NOMO-1 treated with DMSO at 0.1 percent for 48 hours (cell line): ENCODE measurements around the gene MYL4.
"Not testable (repeated sequence)": the region's sequence is repeated elsewhere in the genome, so short reads cannot be mapped to it uniquely, and the experiment has no call there.

Source experiments
- DNase-seq: peaks from one replicate; lab custom pipeline; 2025; ENCODE audit not compliant: unreplicated experiment; lab: John Stamatoyannopoulos, UW

Gene MYL4

GRCh38 chr17:47192554-47192953, 16.6 kb upstream of the MYL4 start:
- DNase-seq, result peak; percentile 12

GRCh38 chr17:47193931-47194511, 15.1 kb upstream of the MYL4 start:
- DNase-seq, result no peak

GRCh38 chr17:47197821-47198220, 11.3 kb upstream of the MYL4 start:
- no peak for DNase-seq

GRCh38 chr17:47199627-47200324, 9.4 kb upstream of the MYL4 start:
- DNase-seq, result peak; percentile 91

- no peak for DNase-seq
These were observed 8.9 kb upstream of the MYL4 start for GRCh38 chr17:47200325-47200664.

GRCh38 chr17:47201166-47201565, 8.0 kb upstream of the MYL4 start:
- DNase-seq, result no peak

- no peak for DNase-seq
These were observed 5.0 kb upstream of the MYL4 start for GRCh38 chr17:47203984-47204721.

GRCh38 chr17:47204722-47205418, 4.3 kb upstream of the MYL4 start:
- peak; percentile 14 for DNase-seq

GRCh38 chr17:47205419-47205963, 3.7 kb upstream of the MYL4 start:
- DNase-seq, result no peak

- DNase-seq, result no peak
These were observed 1.7 kb upstream of the MYL4 start for GRCh38 chr17:47207143-47208067.

GRCh38 chr17:47209499-47209898, 351 bp downstream of the MYL4 start:
- DNase-seq, result no peak

- DNase-seq, result no peak
These were observed 957 bp downstream of the MYL4 start for GRCh38 chr17:47210105-47210504.

GRCh38 chr17:47210779-47211178, 1.6 kb downstream of the MYL4 start:
- DNase-seq, result no peak

- DNase-seq, result no peak
These were observed 3.3 kb downstream of the MYL4 start for GRCh38 chr17:47212458-47212857.

GRCh38 chr17:47213540-47213939, 4.4 kb downstream of the MYL4 start:
- no peak for DNase-seq

- no peak for DNase-seq
These were observed 5.8 kb downstream of the MYL4 start for GRCh38 chr17:47214931-47215330.

GRCh38 chr17:47216821-47217220, 7.7 kb downstream of the MYL4 start:
- DNase-seq, result not testable (repeated sequence)

GRCh38 chr17:47217279-47217678, 8.1 kb downstream of the MYL4 start:
- DNase-seq, result not testable (repeated sequence)

GRCh38 chr17:47218896-47219430, 9.8 kb downstream of the MYL4 start:
- no peak for DNase-seq
